Peyer's patch (tissue), 4 donors: ENCODE data around the gene PRR19. TPM values are rescaled to one million over a fixed set of nuclear protein-coding genes. Genes with fewer than 3 reads are reported as not detected.

ENCODE experiments used
- DNase-seq, 3 donors: peaks; one replicate each; pipeline ENCODE4 v3.0.0-alpha.2; 2017 to 2019
- H3K27ac ChIP-seq, 4 donors: fragments of 200-600 bp; sonication (generic); one replicate each; pipeline ENCODE4 v1.5.1; 2016 to 2019
- H3K27me3 ChIP-seq, 2 donors: fragments of 200-600 bp; sonication (generic); one replicate each; pipeline ENCODE4 v1.5.1; 2019
- H3K36me3 ChIP-seq, 3 donors: fragments of 200-600 bp; sonication (generic); one replicate each; pipeline ENCODE4 v1.5.1; 2016 to 2019
- H3K4me1 ChIP-seq, 4 donors: fragments of 200-600 bp; sonication (generic); one replicate each; pipeline ENCODE4 v1.5.1; 2016 to 2019
- H3K4me3 ChIP-seq, 4 donors: fragments of 200-600 bp; sonication (generic); 1 replicate in 3 of 4; 2 replicates in 1 of 4; pipeline ENCODE4 v1.5.1; 2016 to 2019; ENCODE audit warnings: mild to moderate bottlenecking in 1 of 4
- H3K9me3 ChIP-seq, 4 donors: fragments of 200-600 bp; sonication (generic); one replicate each; pipeline ENCODE4 v1.5.1; 2016 to 2019; ENCODE audit warnings: mild to moderate bottlenecking in 1 of 4
- POLR2A ChIP-seq, 2 donors: fragments of 450-650 bp; IDR thresholded peaks; one replicate each; pipeline ENCODE4 v1.5.1; 2017; ENCODE audit warnings: antibody characterized with exemption in 2 of 2, mild to moderate bottlenecking in 2 of 2, moderate library complexity in 2 of 2
- total RNA-seq, 4 donors: library from RNA; depleted of rRNA; stranded (reverse); fragments of >200 nt; gene quantifications; one replicate each; pipeline ENCODE4 v1.1.0, GENCODE V29; 2016
- TF ChIP-seq, protein P1 (sequence below), 6 experiments: fragments of 450-650 bp in 4 of 6; fragments of 200-600 bp in 2 of 6; sonication (generic) in 1 of 6; IDR thresholded peaks; one replicate each; pipeline ENCODE4 v1.5.1; 2017 to 2019; ENCODE audit warnings: antibody characterized with exemption in 6 of 6, mild to moderate bottlenecking in 3 of 6, moderate library complexity in 1 of 6

The PRR19 gene
- total RNA-seq, 4 donors from 2014 or later: 1.1 TPM; not detected in 2

DNA sequence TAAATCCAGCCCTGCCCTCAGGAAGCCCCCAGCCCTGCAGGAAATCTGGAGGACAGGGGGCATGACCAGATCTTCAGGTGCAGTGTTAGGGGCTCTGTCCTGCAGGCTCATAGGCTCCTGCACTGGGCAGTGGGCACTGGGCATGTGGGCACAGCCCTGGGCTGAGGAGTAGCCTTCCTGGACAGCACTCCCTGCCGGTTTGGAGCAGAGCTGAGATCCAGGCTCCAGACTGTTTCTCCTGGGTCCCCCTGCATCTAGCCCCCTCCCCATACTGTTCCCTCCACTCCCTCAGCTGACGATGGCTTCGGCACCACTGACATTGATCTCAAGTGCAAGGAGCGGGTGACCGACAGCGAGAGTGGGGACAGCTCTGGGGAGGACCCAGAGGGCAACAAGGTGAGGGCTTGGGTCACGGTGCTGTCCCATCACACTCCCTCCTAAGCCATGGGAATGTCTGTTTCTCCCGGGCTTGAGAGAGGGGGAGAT lies 12.3 kb upstream of the PRR19 start:
- H3K27ac ChIP-seq: no peak overlapping the region
- TF ChIP-seq, protein P1, sequence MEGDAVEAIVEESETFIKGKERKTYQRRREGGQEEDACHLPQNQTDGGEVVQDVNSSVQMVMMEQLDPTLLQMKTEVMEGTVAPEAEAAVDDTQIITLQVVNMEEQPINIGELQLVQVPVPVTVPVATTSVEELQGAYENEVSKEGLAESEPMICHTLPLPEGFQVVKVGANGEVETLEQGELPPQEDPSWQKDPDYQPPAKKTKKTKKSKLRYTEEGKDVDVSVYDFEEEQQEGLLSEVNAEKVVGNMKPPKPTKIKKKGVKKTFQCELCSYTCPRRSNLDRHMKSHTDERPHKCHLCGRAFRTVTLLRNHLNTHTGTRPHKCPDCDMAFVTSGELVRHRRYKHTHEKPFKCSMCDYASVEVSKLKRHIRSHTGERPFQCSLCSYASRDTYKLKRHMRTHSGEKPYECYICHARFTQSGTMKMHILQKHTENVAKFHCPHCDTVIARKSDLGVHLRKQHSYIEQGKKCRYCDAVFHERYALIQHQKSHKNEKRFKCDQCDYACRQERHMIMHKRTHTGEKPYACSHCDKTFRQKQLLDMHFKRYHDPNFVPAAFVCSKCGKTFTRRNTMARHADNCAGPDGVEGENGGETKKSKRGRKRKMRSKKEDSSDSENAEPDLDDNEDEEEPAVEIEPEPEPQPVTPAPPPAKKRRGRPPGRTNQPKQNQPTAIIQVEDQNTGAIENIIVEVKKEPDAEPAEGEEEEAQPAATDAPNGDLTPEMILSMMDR (IDR thresholded peaks at IDR 0.05): no peak
- no peak for TF ChIP-seq POLR2A (IDR thresholded peaks at IDR 0.05)
- no peaks in the 10 kb centered on the region for H3K9me3 ChIP-seq
- peaks cover 0 to 32% (median 16%) of the 10 kb centered on the region in 4 donors for H3K4me1 ChIP-seq
- DNase-seq: no peak
- peaks cover 0 to 80% (median 0%) of the 10 kb centered on the region in 3 donors for H3K36me3 ChIP-seq
- no peak overlapping the region for H3K4me3 ChIP-seq
- H3K27me3 ChIP-seq: no peaks in the 10 kb centered on the region

DNA sequence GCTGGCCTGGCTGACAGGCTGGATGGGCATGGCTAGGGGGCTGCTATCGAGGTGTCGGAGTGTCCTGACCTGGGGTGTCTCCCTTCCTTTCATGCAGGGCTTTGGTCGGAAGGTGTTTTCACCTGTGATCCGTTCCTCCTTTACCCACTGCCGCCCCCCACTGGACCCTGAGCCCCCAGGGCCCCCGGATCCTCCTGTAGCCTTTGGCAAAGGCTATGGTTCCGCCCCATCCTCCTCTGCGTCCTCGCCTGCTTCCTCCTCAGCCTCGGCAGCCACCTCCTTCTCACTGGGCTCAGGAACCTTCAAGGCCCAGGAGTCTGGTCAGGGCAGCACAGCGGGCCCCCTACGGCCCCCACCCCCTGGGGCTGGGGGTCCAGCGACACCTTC lies 11.8 kb upstream of the PRR19 start:
- Histone ChIP-seq H3K4me3 (no peak overlapping the region), H3K27me3 (no peaks in the 10 kb centered on the region), H3K4me1 (peaks cover 0 to 27% (median 12%) of the 10 kb centered on the region in 4 donors), H3K27ac (no peak overlapping the region), H3K36me3 (peaks cover 0 to 85% (median 0%) of the 10 kb centered on the region in 3 donors), H3K9me3 (no peaks in the 10 kb centered on the region)
- TF ChIP-seq POLR2A (IDR thresholded peaks at IDR 0.05): no peak
- TF ChIP-seq, protein P1 (IDR thresholded peaks at IDR 0.05): no peak
- DNase-seq: no peak

DNA sequence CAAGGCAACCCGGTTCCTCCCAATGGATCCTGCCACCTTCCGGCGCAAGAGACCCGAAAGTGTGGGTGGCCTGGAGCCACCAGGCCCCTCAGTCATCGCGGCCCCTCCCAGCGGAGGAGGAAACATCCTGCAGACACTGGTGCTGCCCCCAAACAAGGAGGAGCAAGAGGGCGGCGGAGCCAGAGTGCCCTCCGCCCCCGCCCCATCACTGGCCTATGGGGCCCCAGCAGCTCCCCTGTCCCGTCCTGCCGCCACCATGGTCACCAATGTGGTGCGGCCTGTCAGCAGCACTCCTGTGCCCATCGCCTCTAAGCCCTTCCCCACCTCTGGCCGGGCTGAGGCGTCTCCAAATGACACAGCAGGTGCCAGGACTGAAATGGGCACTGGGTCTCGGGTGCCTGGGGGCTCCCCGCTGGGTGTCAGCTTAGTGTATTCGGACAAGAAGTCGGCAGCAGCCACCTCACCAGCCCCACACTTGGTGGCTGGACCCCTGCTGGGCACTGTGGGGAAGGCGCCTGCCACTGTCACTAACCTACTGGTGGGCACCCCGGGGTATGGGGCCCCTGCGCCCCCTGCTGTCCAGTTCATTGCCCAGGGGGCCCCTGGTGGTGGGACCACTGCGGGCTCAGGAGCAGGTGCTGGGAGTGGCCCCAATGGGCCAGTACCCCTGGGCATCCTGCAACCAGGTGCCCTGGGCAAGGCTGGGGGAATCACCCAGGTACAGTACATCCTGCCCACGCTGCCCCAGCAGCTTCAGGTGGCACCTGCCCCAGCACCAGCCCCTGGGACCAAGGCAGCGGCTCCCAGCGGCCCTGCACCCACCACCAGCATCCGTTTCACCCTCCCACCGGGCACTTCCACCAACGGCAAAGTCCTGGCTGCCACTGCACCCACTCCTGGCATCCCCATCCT lies 11.2 kb upstream of the PRR19 start:
- TF ChIP-seq, protein P1 (IDR thresholded peaks at IDR 0.05): peak; percentile 30 to 69 (median 48)
- no peak for TF ChIP-seq POLR2A (IDR thresholded peaks at IDR 0.05)
- Histone ChIP-seq H3K4me3 (no peak overlapping the region), H3K9me3 (no peaks in the 10 kb centered on the region), H3K4me1 (peaks cover 0 to 20% (median 7%) of the 10 kb centered on the region in 4 donors), H3K36me3 (peaks cover 0 to 87% (median 0%) of the 10 kb centered on the region in 3 donors), H3K27me3 (no peaks in the 10 kb centered on the region), H3K27ac (no peak overlapping the region)
- peak in 2 of 3 donors; percentile 71 to 75 for DNase-seq

- Histone ChIP-seq H3K4me1 (peaks cover 0 to 14% (median 2%) of the 10 kb centered on the region in 4 donors), H3K4me3 (no peak overlapping the region), H3K9me3 (no peaks in the 10 kb centered on the region), H3K27ac (no peak overlapping the region), H3K27me3 (no peaks in the 10 kb centered on the region), H3K36me3 (peaks cover 0 to 87% (median 0%) of the 10 kb centered on the region in 3 donors)
- TF ChIP-seq, protein P1 (IDR thresholded peaks at IDR 0.05): no peak
- DNase-seq: no peak
Observed at GRCh38 chr19:42291435-42291810, 10.5 kb upstream of the PRR19 start.

- H3K36me3 ChIP-seq: peaks cover 0 to 83% (median 0%) of the 10 kb centered on the region in 3 donors
- DNase-seq: no peak
- TF ChIP-seq, protein P1 (IDR thresholded peaks at IDR 0.05): no peak
- TF ChIP-seq POLR2A (IDR thresholded peaks at IDR 0.05): no peak
Observed at GRCh38 chr19:42292042-42292960, 9.6 kb upstream of the PRR19 start.

More at GRCh38 chr19:42292042-42292960, 9.6 kb upstream of the PRR19 start:
- no peak overlapping the region for H3K27ac ChIP-seq
- H3K4me1 ChIP-seq: peaks cover 0 to 8% (median 0%) of the 10 kb centered on the region in 4 donors
- H3K4me3 ChIP-seq: no peak overlapping the region
- no peaks in the 10 kb centered on the region for H3K9me3 ChIP-seq
- H3K27me3 ChIP-seq: no peaks in the 10 kb centered on the region
